Glomerular visceral epithelial cell (primary cell): ENCODE results near the gene TEX12.
"Not testable (repeated sequence)": the region's sequence is repeated elsewhere in the genome, so short reads cannot be mapped to it uniquely, and the experiment has no call there.

Source experiments
- DNase-seq: peaks from one replicate; pipeline ENCODE4 v3.0.0-alpha.2; 2016; ENCODE audit errors: extremely low spot score

Gene TEX12

DNA sequence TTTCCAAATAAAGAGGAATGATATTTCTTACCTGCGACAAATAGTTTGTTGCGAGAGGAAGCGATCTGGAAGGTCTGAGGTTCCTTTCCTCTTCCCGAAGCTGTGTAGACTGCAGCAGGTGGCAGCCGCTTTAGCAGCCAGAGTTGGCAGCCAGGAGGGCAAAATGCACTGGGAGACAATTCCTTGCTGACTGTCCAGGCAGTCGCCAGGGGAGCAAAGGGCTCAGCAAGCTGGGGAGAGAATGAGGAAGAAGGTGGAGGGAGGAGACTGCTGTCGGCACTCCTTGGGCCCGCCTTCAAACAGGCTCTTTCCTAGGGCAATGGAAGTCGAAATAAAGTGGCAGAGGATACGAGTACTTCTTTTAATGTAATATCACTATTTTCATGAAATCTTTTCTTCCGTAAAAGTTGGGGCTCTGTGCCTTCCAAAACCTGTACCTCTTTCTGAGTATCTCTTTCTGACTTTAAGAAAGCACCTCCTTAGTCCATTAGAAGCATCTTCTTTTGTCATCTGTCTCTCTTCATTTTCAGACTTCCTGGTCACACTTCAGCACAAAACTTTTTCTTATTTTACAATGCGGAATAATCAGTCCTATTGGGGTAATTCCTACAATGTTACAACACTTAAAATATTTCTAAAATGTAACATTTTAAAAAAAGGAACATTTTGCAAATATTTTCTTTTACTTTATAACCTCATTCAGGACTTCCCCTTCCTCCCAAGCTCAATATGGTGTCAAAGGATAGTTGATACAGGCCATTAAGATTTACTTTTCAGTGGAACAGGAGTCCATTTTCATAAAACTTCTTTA, 3.1 kb upstream of the TEX12 start, which contains the start of gene IL18:
Gene IL18 (minus strand): TSS at position 220 of the 811 bp plus-strand sequence. CDS start 9,041 bp downstream, outside the sequence.
- DNase-seq = peak; percentile 72

DNA sequence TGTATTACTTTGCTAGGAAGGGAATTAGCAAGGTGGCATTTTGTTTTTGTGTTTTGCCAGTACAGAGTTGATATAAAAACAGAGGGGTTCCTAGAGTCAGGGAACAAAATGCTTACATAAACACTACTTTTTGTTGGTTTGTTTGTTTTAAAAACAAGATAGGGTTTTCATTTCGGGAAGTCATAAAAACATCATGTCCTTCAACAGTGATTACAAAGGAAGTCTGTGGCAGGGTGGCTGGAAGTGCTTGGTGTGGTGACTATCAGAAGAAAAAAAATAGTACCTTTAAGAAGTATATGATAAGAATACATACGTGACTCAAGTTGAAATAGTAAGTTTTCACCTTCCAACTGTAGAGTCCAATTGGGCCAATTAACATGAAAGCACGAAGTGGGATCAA, 2.1 kb upstream of the TEX12 start:
- no peak for DNase-seq

DNA sequence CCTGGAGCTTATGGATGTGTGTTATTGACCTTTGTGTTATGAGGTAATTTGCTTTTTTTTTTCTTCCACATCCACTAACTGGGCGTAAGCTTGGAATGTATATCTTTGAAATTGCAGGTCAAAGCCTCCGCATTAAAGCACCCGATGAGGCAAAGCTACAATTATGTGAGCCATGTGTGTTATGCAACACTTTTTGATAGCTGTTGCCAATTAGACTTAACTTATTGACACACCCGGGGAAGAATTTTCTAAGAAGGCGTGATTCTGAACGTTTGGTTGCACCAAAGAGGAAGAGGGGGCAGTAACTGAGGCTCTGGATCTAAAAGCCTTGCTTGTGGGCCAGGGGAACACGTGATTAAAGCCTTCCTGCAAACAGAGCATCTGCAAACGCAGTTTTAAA, 610 bp upstream of the TEX12 start:
- no peak for DNase-seq

DNA sequence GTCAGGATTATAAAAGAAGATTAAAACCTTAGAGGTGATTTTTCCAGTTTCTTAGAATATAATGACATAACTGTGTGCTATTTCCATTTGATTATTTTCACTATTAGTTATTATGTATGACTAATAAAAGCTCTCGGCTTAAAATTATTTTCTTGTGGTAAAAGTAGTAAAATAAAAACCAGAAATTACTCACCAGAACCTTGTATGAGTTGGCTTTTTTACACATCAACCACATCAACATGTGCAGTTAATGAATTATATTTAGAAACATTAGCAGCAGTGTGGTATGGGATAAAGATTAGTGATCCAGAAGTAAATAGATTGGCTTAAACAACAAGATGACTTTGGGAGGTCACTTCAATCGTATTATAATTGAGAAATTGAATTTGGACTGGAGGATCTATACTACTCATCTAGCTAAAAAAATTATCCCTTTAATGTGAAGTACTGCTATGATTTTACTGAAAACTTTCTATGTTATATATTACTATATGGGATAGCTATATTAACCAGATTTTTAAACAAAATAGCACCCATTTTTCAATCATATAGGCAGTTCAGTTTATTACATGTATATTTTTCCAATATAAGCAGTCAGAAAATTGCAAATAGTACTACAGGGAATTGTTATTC, 5.3 kb downstream of the TEX12 start:
- DNase-seq = peak; percentile 44

DNA sequence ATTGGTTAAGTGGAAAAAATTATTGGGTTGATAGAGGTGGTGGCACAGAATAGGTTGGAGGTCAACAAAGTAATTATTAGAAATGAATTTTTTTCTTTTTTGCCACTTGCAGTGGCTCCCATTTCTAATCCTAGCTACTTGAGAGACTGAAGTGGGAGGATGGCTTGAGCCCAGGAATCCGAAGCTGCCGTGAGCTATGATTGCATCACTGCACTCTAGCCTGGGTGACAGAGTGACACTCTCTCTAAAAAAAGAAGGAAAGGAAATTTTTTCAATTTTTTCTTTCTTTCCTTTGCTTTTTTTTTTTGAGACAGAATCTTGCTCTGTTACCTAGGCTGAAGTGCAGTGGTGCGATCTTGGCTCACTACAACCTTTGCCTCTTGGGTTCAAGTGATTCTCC, 6.0 kb downstream of the TEX12 start:
- no peak for DNase-seq

DNA sequence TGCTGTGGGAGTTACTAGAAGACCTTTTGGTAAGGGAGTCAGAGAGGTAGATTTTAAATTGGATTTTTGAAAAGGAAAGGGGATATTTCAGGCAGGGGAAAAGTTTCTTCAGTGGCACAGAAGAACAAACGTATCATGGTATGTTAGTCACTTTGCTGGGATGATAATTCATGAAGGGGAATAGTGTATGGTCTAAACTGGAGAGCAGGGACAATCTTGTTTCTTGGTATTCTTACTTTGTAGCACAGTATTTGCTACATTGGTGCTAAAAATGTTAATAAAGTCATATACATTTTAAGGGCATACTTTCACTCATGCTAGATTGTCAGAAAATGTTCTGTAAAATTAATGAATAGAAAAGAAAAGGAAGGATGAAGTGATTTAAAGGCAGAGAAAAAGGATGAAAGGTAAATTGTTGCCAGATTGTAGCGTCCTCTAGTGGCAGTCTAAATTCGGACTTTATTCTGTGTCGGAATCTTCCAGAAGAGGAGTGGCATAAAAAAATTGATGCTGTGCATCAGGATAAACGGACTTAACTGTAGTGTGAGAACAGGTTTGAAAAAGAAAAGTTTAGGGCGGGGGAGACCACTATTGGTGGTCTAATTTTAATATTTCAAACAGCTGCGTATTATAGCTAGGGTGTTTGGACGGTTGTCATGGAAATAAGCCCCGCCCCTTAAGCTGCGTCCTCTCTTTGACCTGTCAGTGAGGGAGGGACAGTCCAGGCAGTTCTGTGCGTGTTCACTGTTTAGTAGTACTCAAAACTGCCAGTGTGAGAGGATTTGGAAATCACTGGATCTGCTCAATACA, 7.8 kb downstream of the TEX12 start, which contains the start of gene BCO2:
Gene BCO2 (plus strand): TSS at position 724 of the 810 bp plus-strand sequence. CDS start 90 bp downstream, outside the sequence.
- peak; percentile 61 for DNase-seq

DNA sequence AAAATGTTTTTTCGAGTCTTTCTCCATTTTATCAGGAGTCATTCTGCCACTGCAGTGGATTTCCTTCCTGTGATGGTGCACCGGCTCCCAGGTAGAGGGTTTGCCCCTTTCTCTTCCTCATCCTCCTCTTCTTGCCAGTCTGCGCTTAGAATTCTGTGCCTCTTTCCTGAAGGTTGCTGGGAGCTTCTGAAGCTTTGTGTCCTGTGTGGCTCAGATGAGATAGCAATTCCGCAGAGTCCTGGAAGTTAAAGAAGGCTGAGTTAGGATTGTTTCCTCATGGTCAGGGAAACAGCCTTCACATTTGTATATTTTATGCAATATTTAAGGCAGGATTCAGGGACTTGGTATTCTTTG, 8.4 kb downstream of the TEX12 start:
- no peak for DNase-seq

DNA sequence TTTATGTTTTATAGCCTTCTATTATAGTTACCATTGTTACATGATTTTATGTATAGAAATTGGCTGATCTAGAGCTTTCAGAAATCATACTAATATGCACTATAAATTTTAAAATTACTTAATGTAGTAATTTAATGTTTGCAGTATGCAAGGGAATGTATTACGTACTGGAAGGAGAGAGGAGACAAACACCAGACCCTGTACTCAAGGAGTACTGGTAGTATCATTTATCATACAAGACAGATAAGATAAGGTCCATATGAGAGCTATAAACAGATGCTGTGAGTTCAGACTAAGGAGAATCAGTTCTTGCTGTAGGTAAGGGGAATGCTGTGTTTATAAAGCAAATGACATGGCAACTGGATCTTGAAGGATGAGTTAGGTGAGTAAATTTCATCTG, 8.9 kb downstream of the TEX12 start:
- no peak for DNase-seq

DNA sequence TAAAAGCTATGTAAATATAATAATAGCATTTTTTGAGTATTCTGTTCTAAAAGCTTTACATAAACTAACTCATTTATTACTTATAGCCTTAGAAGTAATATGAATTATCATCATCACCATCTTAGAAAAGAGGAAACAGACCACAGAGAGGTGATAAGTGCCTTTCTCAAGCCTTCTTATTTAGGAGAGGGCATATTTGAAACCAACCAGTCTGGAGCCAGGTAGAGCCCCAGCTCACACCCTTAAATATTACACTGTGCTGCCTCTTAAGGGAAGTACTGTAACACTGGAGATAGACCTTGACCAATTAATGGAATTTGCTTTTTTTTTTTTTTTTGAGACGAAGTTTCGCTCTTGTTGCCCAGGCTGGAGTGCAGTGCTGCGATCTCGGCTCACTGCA, 10.4 kb downstream of the TEX12 start:
- DNase-seq = no peak

DNA sequence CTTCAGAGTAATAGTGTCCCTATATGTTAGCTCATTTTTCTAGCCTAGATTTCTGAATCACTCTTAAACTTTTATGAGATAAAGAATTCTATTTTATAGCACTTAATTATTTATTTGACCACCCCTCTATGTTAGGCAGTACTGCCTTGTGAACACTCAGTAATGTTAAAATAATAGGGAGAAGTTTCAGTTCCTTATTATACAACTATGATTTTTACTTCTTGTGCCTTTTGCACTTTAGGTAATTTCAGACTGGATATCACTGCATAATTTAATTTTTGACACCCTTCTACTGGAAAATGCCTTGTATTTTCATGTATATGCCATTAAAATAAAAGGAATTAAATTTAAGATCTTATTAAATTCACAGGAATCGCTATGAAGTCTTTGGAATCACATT, 11.3 kb downstream of the TEX12 start:
- DNase-seq = no peak

DNA sequence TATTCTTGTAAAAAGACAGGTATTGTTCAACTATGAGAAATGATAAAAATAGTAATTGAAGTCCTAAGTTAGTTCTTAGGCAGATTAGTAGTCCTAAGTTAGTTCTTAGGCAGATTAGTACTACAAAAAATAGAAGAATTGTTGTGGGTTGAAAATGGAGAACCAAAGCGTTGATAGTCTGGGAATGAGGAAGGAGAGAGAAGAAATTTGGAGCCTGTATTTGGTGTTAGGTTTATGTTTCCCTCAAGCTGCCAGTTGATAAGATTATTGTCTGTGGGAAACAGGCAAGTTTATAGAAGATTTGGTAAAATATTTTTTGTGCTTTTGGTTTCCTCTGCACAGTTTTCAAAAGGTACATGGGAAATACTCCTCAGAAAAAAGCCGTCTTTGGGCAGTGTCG, 11.8 kb downstream of the TEX12 start:
- DNase-seq = no peak

DNA sequence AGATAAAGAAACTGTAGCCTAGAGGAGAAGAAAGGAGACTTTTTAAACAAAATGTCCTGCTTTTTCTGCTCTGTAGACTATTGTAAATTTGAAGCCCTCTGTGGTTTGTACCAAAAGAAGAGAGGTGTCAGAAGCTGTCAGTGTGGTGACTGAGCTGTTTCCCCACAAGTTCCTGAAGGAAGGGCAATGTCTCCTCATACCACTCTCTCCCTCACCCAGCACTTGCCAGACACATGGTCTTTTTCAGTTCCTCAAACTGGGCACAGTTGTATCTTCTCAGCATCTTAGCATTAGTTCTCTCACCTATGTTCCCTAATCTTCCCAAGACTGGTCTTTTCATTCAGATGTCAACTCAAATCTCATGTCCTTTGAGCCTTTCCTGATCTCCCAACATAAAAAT, 12.4 kb downstream of the TEX12 start:
- DNase-seq = no peak

DNA sequence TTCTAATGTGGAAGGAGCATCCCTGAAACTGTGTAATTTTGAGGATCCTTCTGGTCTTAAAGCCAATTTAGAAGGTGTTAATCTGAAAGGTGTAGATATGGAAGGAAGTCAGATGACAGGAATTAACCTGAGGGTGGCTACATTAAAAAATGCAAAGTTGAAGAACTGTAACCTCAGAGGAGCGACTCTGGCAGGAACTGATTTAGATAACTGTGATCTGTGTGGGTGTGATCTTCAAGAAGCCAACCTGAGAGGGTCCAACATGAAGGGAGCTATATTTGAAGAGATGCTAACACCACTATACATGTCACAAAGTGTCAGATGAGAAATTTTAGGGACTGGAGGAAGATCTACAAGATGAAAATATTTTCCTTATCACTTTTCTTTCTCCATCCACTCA, 15.7 kb downstream of the TEX12 start:
- no peak for DNase-seq

DNA sequence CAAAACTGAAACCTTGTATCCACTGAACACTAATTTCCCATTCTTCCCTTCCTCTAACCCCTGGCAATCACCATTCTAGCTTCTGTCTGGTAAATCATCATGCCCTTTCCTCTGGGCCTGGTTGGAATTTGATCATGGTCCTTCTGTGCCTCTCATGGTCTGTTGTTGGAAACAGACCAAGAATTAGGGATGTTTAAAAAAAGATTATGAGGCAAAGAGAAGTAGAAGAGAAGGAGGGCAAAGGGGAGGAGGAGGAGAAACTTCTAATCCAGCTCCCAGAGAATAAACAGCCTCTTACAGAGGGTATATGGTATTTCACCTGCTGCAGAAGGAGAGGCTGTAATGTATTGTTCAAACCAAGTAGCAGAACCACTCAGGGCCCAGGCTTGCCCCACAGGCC, 18.7 kb downstream of the TEX12 start:
- DNase-seq = no peak

DNA sequence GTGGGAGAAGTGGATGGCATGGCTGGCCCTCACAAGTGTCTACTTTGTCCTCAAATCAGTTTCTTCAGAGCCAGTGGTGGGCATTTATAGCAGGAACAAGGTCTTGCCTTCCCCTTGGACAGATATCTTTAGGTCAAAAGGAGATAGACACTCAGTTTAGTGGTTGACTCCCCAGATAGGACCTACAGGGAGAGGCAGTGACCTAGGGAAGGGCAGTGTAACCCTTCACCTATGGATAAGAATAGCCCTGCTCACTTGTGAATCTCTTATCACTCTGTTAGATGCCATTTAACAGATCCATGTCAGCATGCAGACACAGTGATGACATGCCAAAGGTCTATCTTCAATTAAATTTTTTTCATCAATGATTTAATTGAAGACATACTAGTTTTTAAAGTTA, 19.1 kb downstream of the TEX12 start:
- DNase-seq = no peak

DNA sequence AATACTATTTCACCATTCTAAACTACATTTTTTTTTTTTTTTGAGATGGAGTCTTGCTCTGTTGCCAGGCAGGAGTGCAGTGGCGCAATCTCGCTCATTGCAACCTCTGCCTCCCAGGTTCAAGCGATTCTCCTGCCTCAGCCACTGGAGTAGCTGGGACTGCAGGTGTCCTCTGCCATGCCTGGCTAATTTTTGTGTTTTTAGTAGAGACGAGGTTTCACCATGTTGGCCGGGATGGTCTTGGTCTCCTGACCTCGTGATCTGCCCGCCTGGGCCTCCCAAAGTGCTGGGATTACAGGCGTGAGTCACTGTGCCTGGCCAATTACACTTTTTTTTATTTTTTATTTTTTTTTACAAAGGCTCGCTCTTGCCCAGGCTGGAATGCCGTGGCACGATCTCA, 27.9 kb downstream of the TEX12 start:
- DNase-seq = peak; percentile 81

DNA sequence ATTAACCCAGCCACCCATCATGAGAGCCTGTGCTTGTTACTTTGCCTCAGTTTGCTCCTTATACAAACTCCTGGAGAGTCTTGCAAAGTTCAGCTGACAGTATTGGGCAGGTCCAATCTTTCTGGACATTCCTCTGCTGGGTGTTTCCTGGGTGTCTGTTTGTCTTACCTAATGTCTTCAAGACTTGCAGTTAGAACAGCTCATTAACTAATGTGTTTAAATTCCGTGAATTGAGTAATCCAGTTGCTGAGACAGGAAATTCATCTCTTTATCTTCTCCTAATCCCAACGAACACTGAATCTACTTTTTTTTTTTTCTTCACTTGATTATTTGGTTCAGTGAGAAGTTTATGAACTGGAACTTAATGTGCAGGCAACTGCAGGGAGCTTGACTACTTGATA, 28.8 kb downstream of the TEX12 start:
- DNase-seq = peak; percentile 65

DNA sequence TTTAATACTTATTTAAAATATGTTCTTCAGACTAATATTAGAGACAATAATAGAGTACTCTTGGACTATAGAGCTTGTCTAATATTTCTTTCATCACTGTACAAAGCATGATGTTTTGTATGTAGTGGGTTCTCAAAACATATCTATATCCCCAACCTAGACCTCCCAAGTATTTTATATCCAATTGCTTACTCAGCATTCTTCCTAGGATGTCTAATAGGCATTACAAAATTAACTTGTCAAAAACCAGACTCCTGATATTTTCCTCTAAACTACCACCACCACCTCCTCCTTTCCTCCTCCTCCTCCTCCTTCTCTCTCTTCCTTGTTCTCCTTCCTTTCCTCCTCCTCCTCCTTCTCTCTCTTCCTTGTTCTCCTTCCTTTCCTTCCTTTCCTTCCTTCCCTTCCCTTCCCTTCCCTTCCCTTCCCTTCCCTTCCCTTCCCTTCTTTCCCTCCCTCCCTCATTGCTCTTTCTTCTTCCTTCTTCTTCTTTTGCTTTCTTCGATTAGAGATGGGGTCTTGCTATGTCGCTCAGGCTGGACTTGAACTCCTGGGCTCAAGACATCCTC, 29.4 kb downstream of the TEX12 start:
- DNase-seq = no peak

DNA sequence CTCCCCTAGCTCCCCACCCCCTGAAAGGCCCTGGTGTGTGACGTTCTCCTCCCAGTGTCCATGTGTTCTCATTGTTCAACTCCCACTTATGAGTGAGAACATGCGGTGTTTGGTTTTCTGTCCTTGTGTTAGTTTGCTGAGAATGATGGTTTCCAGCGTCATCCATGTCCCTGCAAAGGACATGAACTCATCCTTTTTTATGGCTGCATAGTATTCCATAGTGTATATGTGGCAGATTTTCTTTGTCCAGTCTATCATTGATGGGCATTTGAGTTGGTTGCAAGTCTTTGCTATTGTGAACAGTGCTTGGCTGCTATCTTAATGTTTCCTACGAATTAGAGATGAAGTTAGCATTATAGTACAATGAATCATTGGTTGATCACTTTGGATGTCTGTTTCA, 31.9 kb downstream of the TEX12 start:
- DNase-seq = not testable (repeated sequence)

DNA sequence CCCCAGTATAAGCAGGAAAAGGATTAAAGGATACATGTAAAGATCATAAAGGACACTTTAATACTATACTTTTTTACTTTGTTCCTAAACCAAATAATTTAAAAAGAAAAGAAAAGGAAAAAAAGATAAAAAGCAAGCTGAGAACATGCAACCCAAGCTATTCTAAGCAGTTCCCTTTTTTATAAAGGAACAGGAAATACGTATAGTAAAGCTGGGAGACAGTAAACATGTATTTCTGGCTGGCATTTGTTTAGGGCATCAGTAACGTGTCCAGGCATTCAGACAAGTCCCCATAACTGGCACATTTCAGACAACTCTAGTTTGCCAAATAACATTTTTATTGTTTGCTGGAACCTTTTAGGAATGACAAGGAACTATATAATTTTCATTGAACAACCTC, 33.1 kb downstream of the TEX12 start:
- no peak for DNase-seq

DNA sequence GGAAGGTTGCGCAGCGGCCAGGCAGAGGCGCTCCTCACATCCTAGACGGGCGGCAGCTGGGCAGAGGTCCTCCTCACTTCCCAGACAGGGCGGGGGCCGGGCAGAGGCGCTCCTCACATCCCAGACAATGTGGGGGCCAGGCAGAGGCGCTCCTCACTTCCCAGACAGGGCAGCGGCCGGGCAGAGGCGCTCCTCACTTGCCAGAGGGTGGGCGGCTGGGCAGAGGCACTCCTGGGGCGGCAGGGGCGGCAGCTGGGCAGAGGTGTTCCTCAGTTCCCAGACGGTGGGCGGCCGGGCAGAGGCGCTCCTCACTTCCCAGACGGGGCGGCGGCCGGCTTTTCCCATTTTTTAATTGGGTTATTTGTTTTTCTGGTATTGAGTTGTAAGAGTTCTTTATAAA, 38.9 kb downstream of the TEX12 start:
- no peak for DNase-seq

DNA sequence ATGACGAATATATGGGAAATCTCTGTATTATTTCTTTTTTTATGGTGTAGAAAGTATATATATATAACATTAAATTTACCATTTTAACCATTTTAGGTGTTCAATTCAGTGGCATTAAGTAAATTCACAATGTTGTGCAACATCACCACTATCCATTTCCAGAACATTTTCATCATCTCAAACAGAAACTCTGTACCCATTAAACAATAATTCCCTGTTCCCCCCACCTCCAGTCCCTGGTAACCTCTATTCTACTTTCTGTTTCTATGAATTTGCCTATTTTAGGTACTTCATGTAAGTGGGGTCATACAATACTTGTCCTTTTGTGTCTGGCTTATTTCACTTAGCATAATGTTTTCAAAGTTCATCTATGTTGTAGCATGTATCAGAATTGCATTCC, 43.7 kb downstream of the TEX12 start:
- DNase-seq = no peak
